ENCODE measurements around the gene DAGLB. TPM values are rescaled to one million over a fixed set of nuclear protein-coding genes. Genes with fewer than 3 reads are reported as not detected.
A peak's percentile ranks its signal among the peaks of the same experiment; 100 is the strongest.
"Not testable (repeated sequence)": the region's sequence is repeated elsewhere in the genome, so short reads cannot be mapped to it uniquely, and the experiment has no call there.

Gene DAGLB
- polyA plus RNA-seq, 1 experiment = 25.3 TPM

- POLR2A ChIA-PET = interaction anchor here (0.7 kb wide), 1 partner anchor 49 kb away, joined by 3 read pairs; no protein-coding TSS in a partner anchor
- Histone ChIP-seq H3K27me3 (ENCODE audit: control insufficient read depth, insufficient read depth, low read length) (no peaks in the 10 kb centered on the region), H3K4me3 (ENCODE audit: low read depth, low read length) (no peak overlapping the region), H3K27ac (ENCODE audit: low read depth, low read length) (no peak overlapping the region), H3K9me3 (ENCODE audit: control insufficient read depth, insufficient read depth, low read length) (no peaks in the 10 kb centered on the region; the same call in 1 of the 2 replicates)
- CTCF ChIA-PET = no interaction called here
- no peak for TF ChIP-seq CTCF (IDR thresholded peaks at IDR 0.05; ENCODE audit: low read depth, low read length)
- DNase-seq (ENCODE audit: low read depth, low spot score) = no peak
These were observed 3.5 kb upstream of the DAGLB start for GRCh38 chr7:6451224-6451705.

- DNase-seq (ENCODE audit: low read depth, low spot score); H3K27ac ChIP-seq (ENCODE audit: low read depth, low read length); H3K27me3 ChIP-seq (ENCODE audit: control insufficient read depth, insufficient read depth, low read length); CTCF ChIA-PET; H3K4me3 ChIP-seq (ENCODE audit: low read depth, low read length); POLR2A ChIA-PET; H3K9me3 ChIP-seq (ENCODE audit: control insufficient read depth, insufficient read depth, low read length): not testable (repeated sequence)
These were observed 2.8 kb upstream of the DAGLB start for GRCh38 chr7:6450591-6450990.

GRCh38 chr7:6449884-6450283 lies 2.1 kb upstream of the DAGLB start:
- POLR2A ChIA-PET; H3K27ac ChIP-seq (ENCODE audit: low read depth, low read length); DNase-seq (ENCODE audit: low read depth, low spot score); CTCF ChIA-PET; H3K27me3 ChIP-seq (ENCODE audit: control insufficient read depth, insufficient read depth, low read length); H3K9me3 ChIP-seq (ENCODE audit: control insufficient read depth, insufficient read depth, low read length); H3K4me3 ChIP-seq (ENCODE audit: low read depth, low read length): not testable (repeated sequence)

- POLR2A ChIA-PET = interaction anchor here (0.6 kb wide), 2 partner anchors 9 to 11 kb away, joined by 3 read pairs; no protein-coding TSS in a partner anchor
- Histone ChIP-seq H3K9me3 (ENCODE audit: control insufficient read depth, insufficient read depth, low read length) (no peaks in the 10 kb centered on the region; the same call in 1 of the 2 replicates), H3K4me3 (ENCODE audit: low read depth, low read length) (no peak overlapping the region), H3K27ac (ENCODE audit: low read depth, low read length) (peak overlapping the region; percentile 90), H3K27me3 (ENCODE audit: control insufficient read depth, insufficient read depth, low read length) (no peaks in the 10 kb centered on the region)
- CTCF ChIA-PET = interaction anchor here (1.3 kb wide), 1 partner anchor 9 kb away, joined by 3 read pairs; no protein-coding TSS in a partner anchor
- no peak for DNase-seq (ENCODE audit: low read depth, low spot score)
- TF ChIP-seq CTCF (IDR thresholded peaks at IDR 0.05; ENCODE audit: low read depth, low read length) = no peak
These were observed 1.3 kb upstream of the DAGLB start for GRCh38 chr7:6448943-6449543.

- POLR2A ChIA-PET = interaction anchor here (0.5 to 0.7 kb wide), 4 partner anchors 17 to 762 kb away, joined by 3 to 10 read pairs (median 4); no protein-coding TSS in a partner anchor
- peak overlapping the region; percentile 98 for H3K4me3 ChIP-seq (ENCODE audit: low read depth, low read length)
- DNase-seq (ENCODE audit: low read depth, low spot score) = no peak
- CTCF ChIA-PET = interaction anchor here (0.6 kb wide), 1 partner anchor 683 kb away, joined by 6 read pairs; no protein-coding TSS in a partner anchor
- TF ChIP-seq CTCF (IDR thresholded peaks at IDR 0.05; ENCODE audit: low read depth, low read length) = no peak
- no peaks in the 10 kb centered on the region for H3K27me3 ChIP-seq (ENCODE audit: control insufficient read depth, insufficient read depth, low read length)
- no peaks in the 10 kb centered on the region; the same call in 1 of the 2 replicates for H3K9me3 ChIP-seq (ENCODE audit: control insufficient read depth, insufficient read depth, low read length)
- peak overlapping the region; percentile 90 for H3K27ac ChIP-seq (ENCODE audit: low read depth, low read length)
These were observed 745 bp downstream of the DAGLB start for GRCh38 chr7:6446838-6447580.
